Measurements from ENCODE around the gene SH3BP2. TPM values are rescaled to one million over a fixed set of nuclear protein-coding genes. Genes with fewer than 3 reads are reported as not detected.

The SH3BP2 gene
- total and polyA plus RNA-seq, 9 donors = 5.3 to 46.9 (median 22.7) TPM

DNA sequence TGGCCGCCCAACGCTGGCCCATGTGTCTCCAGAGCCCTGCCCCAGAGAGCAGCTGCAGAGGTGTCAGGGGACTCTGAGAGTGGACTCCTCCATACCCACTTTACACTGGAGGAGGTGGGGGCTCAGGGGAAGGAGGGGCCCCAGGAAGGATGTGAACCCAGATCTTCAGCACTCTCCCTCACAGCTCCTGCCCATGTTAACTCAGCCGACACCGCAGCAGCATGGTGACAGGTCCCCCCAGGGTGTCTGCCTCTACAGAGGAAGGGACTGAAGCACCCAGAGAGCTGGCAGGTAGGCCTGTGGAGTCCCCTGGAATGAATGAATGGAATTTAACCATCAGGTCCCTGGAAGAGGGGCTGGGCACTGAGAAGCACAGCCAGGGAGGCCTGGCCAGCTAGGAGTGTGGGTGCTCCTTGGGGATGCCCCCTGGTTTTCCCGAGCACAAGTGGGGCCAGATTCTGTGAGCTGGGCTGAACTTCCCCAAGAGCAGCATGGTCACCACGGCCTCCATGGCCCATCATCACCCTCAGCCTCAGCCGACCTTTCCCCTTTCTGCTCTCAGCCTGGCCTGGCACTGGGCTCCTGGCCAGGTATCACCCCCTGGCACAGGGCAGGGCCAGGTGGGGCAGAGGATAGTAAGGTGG is 21.9 kb downstream of the SH3BP2 start:
- H3K4me3 ChIP-seq = no peak overlapping the region
- no peak for TF ChIP-seq EP300 (IDR thresholded peaks at IDR 0.05)
- TF ChIP-seq, protein P1, sequence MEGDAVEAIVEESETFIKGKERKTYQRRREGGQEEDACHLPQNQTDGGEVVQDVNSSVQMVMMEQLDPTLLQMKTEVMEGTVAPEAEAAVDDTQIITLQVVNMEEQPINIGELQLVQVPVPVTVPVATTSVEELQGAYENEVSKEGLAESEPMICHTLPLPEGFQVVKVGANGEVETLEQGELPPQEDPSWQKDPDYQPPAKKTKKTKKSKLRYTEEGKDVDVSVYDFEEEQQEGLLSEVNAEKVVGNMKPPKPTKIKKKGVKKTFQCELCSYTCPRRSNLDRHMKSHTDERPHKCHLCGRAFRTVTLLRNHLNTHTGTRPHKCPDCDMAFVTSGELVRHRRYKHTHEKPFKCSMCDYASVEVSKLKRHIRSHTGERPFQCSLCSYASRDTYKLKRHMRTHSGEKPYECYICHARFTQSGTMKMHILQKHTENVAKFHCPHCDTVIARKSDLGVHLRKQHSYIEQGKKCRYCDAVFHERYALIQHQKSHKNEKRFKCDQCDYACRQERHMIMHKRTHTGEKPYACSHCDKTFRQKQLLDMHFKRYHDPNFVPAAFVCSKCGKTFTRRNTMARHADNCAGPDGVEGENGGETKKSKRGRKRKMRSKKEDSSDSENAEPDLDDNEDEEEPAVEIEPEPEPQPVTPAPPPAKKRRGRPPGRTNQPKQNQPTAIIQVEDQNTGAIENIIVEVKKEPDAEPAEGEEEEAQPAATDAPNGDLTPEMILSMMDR (IDR thresholded peaks at IDR 0.05) = no peak
- no peak for TF ChIP-seq POLR2A (IDR thresholded peaks at IDR 0.05)
- intact Hi-C loops (cut with DNase I) = no loop called here
- no peaks in the 10 kb centered on the region for H3K36me3 ChIP-seq
- peaks cover 21% of the 10 kb centered on the region for H3K4me1 ChIP-seq (ENCODE audit: insufficient read depth)
- no peaks in the 10 kb centered on the region for H3K27me3 ChIP-seq
- DNase-seq = no peak
- H3K27ac ChIP-seq = no peak overlapping the region
- WGBS, 3 donors = 81 to 93% (median 88%) methylated on average over 6 to 7 of the region's 7 CpGs
- no peaks in the 10 kb centered on the region for H3K9me3 ChIP-seq

DNA sequence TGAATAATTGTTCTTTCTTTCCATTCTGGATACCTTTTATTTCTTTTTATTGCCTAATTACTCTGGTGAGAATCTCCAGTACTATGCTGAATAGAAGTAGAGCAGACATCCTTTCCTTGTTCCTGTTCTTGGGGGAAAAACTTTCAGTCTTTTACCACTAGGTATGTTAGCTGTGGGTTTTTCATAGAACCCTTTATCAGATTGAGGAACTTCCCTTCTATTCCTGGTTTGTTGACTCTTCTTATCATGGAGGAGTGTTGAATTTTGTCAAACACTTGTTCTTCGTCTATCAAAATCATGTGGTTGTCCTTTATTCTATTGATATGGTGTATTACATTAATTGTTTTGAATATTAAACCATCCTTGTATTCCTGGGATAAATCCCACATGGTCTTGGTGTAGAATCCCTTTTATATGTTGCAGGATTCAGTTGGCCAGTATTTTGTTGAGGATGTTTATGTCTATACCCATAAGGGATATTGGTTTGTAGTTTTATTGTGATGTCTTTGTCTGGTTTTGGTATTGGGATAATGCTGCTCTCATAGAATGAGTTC is 23.6 kb downstream of the SH3BP2 start:
- Histone ChIP-seq H3K4me3 (no peak overlapping the region), H3K27me3 (no peaks in the 10 kb centered on the region), H3K9me3 (no peaks in the 10 kb centered on the region), H3K36me3 (no peaks in the 10 kb centered on the region), H3K4me1 (ENCODE audit: insufficient read depth) (peaks cover 20% of the 10 kb centered on the region), H3K27ac (no peak overlapping the region)
- WGBS, 3 donors = 92% methylated on average over 1 of the region's 1 CpG
- no peak for DNase-seq
- intact Hi-C loops (cut with DNase I) = no loop called here
- TF ChIP-seq POLR2A (IDR thresholded peaks at IDR 0.05) (no peak), EP300 (IDR thresholded peaks at IDR 0.05) (no peak)
- TF ChIP-seq, protein P1 (IDR thresholded peaks at IDR 0.05) = no peak

DNA sequence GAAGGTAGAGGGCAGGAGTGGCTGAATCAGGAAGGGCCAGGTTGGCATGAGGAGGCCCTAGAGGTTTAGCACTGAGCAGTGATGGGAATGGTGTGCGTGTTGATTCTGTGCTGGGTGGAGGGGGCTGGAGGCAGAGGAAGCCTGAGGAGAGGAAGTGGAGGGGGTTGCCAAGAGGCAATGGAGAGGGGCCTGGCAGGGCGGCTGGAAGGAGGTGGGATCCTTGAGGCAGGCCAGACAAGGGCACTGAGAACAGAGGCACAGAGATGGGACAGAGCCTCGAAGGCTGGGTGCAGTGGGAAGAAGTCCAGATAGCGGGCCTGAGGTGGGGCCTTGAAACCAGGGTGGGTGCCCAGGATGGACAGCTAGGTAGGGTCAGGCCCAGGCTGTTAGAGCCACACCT is 24.3 kb downstream of the SH3BP2 start:
- Histone ChIP-seq H3K36me3 (no peaks in the 10 kb centered on the region), H3K4me1 (ENCODE audit: insufficient read depth) (peaks cover 13% of the 10 kb centered on the region), H3K4me3 (no peak overlapping the region), H3K27me3 (no peaks in the 10 kb centered on the region), H3K9me3 (no peaks in the 10 kb centered on the region), H3K27ac (no peak overlapping the region)
- 73 to 91% (median 84%) methylated on average over 4 of the region's 4 CpGs for WGBS, 3 donors
- no peak for DNase-seq
- TF ChIP-seq EP300 (IDR thresholded peaks at IDR 0.05) (no peak), POLR2A (IDR thresholded peaks at IDR 0.05) (no peak)
- TF ChIP-seq, protein P1 (IDR thresholded peaks at IDR 0.05) = no peak
- intact Hi-C loops (cut with DNase I) = no loop called here

DNA sequence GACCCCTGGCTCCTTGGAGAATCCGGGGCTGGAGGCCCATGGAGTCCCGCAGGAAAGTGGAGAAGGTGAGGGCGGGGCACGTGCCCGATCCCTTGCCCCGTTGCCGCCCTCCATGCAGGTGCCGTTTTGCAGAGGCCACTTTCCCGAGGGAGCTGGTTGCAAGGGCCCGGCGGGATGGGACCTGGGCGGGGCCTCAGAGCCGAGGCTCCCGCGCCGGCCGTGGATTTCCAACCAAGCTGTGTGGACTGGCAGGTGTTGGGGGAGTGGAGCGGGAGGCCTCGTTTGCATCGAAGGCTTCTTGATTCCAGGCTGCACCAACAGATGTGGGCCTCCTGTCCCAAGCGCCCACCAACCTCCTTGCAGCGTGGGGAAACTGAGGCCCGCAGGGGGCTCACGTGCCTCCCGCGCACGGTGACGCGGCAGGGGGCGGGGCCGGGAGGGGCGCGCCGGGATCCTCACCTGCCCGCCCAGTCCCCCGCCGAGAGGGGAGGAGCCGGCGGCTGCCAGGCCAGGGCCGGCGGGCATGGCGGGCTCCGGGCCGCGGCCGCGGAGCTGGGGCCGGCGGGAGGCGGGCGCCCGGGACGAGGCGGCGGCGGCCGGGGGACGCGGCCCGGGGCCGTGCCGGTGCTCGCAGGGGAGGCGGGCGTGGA is 24.9 kb downstream of the SH3BP2 start:
- Histone ChIP-seq H3K9me3 (no peaks in the 10 kb centered on the region), H3K27me3 (no peaks in the 10 kb centered on the region), H3K4me3 (peak overlapping the region; percentile 65), H3K36me3 (no peaks in the 10 kb centered on the region), H3K27ac (no peak overlapping the region), H3K4me1 (ENCODE audit: insufficient read depth) (peaks cover 10% of the 10 kb centered on the region)
- TF ChIP-seq POLR2A (IDR thresholded peaks at IDR 0.05) (no peak), EP300 (IDR thresholded peaks at IDR 0.05) (no peak)
- TF ChIP-seq, protein P1 (IDR thresholded peaks at IDR 0.05) = no peak
- intact Hi-C loops (cut with DNase I) = no loop called here
- 7 to 21% (median 7%) methylated on average over 28 to 64 of the region's 65 CpGs for WGBS, 3 donors
- peak in 1 of 5 donors; percentile 61 for DNase-seq
